22Rv1 (cell line): Measurements from ENCODE around the gene ART4.

Experiments used
- ZFX ChIP-seq: fragments of 450-650 bp; IDR thresholded peaks from 2 replicates; pipeline ENCODE4 v1.6.1; 2017; ENCODE audit warnings: antibody characterized with exemption, borderline replicate concordance
- TF ChIP-seq, protein P1 (sequence below): fragments of 450-650 bp; IDR thresholded peaks from 2 replicates; pipeline ENCODE4 v1.5.1; 2017; ENCODE audit warnings: mild to moderate bottlenecking

- TF ChIP-seq, protein P1, sequence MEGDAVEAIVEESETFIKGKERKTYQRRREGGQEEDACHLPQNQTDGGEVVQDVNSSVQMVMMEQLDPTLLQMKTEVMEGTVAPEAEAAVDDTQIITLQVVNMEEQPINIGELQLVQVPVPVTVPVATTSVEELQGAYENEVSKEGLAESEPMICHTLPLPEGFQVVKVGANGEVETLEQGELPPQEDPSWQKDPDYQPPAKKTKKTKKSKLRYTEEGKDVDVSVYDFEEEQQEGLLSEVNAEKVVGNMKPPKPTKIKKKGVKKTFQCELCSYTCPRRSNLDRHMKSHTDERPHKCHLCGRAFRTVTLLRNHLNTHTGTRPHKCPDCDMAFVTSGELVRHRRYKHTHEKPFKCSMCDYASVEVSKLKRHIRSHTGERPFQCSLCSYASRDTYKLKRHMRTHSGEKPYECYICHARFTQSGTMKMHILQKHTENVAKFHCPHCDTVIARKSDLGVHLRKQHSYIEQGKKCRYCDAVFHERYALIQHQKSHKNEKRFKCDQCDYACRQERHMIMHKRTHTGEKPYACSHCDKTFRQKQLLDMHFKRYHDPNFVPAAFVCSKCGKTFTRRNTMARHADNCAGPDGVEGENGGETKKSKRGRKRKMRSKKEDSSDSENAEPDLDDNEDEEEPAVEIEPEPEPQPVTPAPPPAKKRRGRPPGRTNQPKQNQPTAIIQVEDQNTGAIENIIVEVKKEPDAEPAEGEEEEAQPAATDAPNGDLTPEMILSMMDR: no peak
- no peak for TF ChIP-seq ZFX
Observed at GRCh38 chr12:14839262-14839661, 4.1 kb downstream of the ART4 start.
